ENCODE measurements around the gene MRTO4. TPM values are rescaled to one million over a fixed set of nuclear protein-coding genes. Genes with fewer than 3 reads are reported as not detected.
A peak's percentile ranks its signal among the peaks of the same experiment; 100 is the strongest.
"Not testable (repeated sequence)": the region's sequence is repeated elsewhere in the genome, so short reads cannot be mapped to it uniquely, and the experiment has no call there.

MRTO4 gene
- polyA plus RNA-seq, 4 donors = 27.0 to 29.3 (median 28.2) TPM

GRCh38 chr1:19222979-19223824 is 28.4 kb upstream of the MRTO4 start:
- no peak for DNase-seq (ENCODE audit: low read depth in 4 of 4, low spot score in 3 of 4)

DNA sequence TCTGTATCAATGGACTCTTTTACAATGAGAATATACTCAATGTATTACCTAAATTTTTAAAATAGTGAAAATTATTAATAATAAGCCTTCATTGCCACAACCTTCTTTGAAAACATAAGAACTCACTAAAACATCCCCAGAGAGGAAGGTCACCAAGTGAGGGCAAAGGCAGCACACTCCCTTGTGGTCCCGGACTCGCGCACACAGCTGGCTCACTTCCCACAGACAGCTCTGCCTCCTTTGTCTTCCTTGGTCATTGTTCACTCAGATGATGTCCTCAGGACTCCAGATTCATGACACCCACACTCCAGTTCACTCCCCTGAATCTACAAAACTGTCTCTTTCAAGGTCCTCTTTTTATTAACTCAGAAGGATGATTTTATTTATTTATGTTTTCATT is 22.4 kb upstream of the MRTO4 start:
- no peak for DNase-seq (ENCODE audit: low read depth in 4 of 4, low spot score in 3 of 4)

DNA sequence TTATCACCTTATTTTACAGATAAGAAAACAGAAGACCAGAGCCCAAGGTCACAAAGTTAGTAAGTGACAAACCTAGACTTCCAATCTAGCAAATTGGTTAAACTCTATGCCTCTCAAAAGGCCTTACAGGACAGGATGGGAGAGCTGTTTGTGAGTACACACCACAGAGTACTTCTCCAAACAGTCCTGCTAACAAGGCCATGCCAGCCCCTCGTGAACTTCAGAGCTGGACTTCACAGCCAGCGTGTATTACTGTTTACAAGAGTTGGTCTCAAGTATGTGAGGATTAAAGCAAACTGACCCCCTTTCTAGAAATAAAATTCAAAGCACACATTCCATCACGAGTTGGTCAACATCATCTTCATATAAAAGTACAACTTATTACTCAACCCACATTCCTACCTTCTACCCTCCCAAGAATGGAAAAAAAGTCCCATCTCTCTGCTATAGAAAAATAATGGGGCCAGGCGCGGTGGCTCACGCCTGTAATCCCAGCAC is 21.7 kb upstream of the MRTO4 start:
- DNase-seq (ENCODE audit: low read depth in 4 of 4, low spot score in 3 of 4) = no peak

DNA sequence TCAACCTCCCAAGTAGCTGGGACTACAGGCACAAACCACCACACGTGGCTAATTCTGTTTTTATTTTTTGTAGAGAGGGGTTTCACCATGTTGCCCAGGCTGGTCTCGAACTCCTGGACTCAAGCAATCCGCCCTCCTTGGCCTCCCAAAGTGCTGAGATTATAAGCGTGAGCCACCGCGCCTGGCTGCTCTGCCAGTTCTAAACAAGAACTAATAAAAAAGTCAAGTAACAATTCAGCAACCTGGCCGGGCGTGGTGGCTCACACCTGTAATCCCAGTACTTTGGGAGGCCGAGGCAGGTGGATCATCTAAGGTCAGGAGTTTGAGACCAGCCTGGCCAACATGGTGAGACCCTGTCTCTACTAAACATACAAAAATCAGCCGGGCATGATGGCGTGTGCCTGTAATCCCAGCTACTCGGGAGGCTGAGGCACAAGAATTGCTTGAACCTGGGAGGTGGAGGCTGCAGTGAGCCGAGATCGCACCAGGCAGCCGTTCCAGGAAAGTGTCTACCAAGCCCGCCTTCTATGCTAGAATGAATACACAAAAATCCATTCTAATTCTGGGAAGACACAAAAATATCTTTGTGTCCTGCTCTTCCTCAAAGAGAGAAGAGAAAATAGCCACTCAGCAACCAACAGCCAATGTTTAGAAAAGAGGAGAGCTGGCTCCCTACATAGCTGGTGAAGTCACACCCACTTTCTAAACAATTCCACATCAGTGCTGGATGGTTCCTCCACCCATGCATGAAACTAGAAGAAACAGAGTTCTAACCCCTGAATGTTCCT is 19.7 kb upstream of the MRTO4 start:
- not testable (repeated sequence) for DNase-seq (ENCODE audit: low read depth in 4 of 4, low spot score in 3 of 4)

GRCh38 chr1:19232524-19232846 is 19.1 kb upstream of the MRTO4 start:
- DNase-seq (ENCODE audit: low read depth in 4 of 4, low spot score in 3 of 4) = no peak

- DNase-seq (ENCODE audit: low read depth in 4 of 4, low spot score in 3 of 4) = no peak
These were observed 17.4 kb upstream of the MRTO4 start for GRCh38 chr1:19234224-19234623.

- no peak for DNase-seq (ENCODE audit: low read depth in 4 of 4, low spot score in 3 of 4)
These were observed 11.7 kb upstream of the MRTO4 start for GRCh38 chr1:19239876-19240275.

DNA sequence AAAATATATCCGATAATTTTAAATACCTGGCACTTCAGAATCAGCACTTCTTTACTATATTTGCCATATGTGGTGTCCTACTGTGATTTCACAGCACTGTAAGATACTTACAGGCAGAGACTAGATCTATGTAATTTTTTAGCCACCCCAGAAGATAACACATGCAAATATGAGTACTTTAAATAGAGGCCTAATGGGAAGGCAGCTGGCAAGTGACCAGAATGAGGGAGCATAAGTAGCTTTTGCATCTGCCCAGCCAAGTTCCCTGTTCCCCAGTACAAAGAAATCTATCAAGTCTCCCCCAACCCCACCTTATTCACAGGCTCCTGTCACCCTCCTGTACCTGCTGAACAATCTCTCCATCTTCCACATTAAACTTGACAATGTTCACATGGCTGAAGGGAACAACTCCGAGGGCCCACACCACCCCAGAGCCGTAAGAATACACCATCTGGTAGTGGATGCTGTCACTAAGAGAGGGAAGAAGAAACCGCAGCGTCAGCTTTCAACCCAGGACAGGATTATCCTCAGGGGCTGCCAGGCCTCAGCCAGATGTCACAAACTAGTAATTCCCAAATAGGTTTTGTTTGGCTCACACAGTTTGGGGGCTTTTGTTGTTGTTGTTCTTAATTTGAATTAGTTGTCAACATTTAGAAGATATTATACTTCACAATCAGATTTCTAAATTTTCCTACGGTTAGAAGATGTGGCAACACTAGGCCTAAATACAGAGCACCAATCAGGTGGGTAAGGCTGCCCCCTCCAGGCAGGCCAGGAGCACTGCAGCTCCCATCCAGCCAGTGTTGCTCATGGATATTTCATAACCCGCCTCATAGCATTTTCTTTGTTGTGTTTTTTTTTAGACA is 10.7 kb upstream of the MRTO4 start:
- peak in 2 of 4 donors; percentile 28 to 29 for DNase-seq (ENCODE audit: low read depth in 4 of 4, low spot score in 3 of 4)

DNA sequence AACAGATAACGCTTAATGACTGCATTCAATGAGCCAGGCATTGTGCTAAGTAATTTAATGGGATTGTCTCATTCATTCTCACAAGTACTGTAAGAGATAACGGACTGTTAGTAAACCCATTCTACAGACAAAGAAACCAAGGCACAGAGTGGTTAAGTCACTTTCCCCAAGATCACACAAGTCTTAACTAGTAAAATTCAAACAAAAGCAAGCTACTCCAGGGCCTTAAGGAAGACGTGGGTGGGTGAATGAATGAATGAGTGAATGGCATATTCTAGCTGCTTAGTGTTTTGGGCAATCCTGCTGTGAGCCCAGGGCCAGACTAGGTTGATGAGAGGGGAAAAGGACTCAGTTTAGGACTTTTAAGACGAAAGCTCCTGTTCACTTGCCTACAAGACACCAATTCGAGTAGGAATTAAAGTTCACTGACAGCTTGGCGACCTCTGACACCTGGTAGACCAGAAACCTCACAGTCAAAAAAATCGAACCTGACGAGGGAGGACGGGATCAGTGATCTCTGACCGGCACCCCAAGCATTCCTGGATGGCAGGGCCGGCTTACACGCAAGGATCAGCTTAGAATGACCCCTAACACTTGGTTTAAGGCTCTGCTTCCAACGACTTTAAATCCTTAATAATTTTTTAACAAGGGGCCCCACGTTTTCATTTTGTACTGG is 838 bp upstream of the MRTO4 start:
- DNase-seq (ENCODE audit: low read depth in 4 of 4, low spot score in 3 of 4) = no peak

- no peak for DNase-seq (ENCODE audit: low read depth in 4 of 4, low spot score in 3 of 4)
These were observed 2.8 kb downstream of the MRTO4 start for GRCh38 chr1:19254416-19254815.

DNA sequence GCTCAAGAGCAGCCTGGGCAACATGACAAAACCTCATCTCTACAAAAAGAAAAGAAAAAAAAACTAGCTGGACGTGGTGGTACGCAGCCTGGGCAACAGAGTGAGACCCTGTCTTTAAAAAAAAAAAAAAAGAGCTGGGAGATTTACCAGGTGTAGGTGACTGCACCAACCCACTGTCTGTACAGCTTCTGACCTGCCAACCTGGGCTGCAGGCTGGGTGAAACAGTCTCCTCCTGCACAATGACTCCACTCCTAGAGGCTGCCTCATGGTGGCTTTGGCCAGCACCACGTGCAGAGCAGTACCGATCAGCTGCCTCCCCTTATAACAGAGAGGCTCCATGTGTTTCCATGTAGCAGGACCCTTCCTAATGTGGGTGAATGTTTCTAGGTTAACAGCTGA is 3.7 kb downstream of the MRTO4 start:
- DNase-seq (ENCODE audit: low read depth in 4 of 4, low spot score in 3 of 4) = no peak

- not testable (repeated sequence) for DNase-seq (ENCODE audit: low read depth in 4 of 4, low spot score in 3 of 4)
These were observed 4.7 kb downstream of the MRTO4 start for GRCh38 chr1:19256301-19256700.

DNA sequence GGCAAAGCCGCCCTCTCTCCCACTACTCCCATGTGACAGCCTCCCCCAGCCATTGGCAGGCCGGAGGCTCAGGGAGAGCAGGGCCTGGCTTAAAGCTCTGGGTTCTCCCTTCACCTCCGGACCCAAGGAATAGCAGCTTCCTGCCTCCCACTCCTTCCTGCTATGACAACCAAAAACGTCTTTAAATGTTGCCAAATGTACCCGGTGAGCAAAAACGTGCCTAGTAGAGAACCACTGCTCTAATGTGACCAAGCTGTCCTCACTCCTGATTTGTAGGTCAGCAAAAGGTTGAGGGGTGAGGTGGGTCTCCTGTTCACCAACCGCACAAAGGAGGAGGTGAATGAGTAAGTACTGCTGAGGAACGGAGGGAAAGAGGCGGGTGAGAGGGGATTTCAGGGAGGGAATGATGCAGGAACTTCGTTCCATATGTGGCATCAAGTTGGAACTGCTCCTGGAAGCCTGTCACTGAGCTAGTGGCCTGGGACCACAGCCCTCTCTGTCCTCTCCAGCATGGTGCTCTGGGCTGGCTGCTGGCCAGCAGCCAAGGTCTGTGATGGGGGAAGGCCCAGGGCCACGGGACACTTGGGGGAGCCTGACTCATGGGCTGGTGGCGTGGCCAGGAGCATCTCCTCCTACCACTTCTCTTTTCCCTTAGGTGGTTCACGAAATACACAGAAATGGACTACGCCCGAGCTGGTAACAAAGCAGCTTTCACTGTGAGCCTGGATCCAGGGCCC is 5.7 kb downstream of the MRTO4 start:
- DNase-seq (ENCODE audit: low read depth in 4 of 4, low spot score in 3 of 4) = no peak

DNA sequence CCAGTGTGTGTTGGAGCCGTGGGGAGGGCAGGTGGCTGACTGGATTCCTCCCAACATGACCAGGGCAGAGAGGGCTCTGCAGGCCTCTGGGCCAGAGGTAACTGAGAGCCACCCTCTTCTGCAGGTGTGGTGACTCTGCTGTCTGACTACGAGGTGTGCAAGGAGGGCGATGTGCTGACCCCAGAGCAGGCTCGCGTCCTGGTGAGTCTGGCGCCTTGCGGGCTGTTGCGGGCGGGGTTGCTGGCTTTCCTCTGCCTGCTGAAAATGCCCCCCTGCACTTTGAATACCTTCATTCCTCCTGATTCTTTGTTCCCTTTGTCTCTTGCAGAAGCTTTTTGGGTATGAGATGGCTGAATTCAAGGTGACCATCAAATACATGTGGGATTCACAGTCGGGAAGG is 6.7 kb downstream of the MRTO4 start:
- DNase-seq (ENCODE audit: low read depth in 4 of 4, low spot score in 3 of 4) = no peak

GRCh38 chr1:19260211-19261138 is 8.9 kb downstream of the MRTO4 start:
- no peak for DNase-seq (ENCODE audit: low read depth in 4 of 4, low spot score in 3 of 4)

GRCh38 chr1:19262047-19262446 is 10.4 kb downstream of the MRTO4 start:
- no peak for DNase-seq (ENCODE audit: low read depth in 4 of 4, low spot score in 3 of 4)

DNA sequence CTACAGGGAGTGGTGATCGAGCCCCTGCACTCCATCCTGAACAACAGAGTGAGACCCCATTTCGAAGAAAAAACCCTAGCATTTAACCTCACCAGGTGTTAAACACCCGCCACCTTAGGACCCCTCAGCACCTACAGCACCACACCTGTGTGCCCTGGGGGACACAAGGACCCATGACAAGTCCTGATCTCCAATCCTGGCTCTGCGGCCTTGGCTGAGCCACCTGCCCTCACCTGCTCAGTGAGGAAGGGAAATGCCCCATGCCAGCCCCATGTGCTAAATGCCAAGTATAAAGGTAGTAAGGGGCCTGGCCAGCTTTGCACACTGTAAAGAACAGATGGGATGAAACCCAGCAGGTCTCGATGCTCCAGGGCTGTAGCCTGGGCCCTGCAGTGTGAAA is 11.1 kb downstream of the MRTO4 start:
- DNase-seq (ENCODE audit: low read depth in 4 of 4, low spot score in 3 of 4) = no peak

DNA sequence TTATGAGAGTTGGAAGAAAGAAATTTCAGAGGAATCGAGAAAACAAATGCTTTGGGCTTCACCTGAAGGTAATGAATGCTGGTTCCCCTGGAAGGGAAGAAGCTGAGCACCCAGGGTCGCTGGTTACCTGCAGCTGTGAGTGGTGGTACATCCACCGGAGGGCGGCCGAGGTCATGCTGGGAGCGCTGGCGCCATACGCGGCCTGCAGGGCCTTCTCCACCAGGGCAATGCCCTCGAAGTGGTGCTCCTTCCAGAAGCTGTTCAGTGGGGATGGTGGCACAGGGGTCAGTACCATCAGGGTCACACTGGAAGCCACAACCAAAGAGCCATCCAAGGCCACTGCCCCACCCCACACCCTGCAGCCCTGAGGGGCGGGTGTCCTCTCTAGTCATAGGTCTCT is 16.8 kb downstream of the MRTO4 start:
- DNase-seq (ENCODE audit: low read depth in 4 of 4, low spot score in 3 of 4) = no peak
